22Rv1 (cell line): ENCODE data around the gene KRT77.

Experiments used
- ZFX ChIP-seq: fragments of 450-650 bp; IDR thresholded peaks from 2 replicates; pipeline ENCODE4 v1.6.1; 2017; ENCODE audit warnings: antibody characterized with exemption, borderline replicate concordance
- TF ChIP-seq, protein P1 (sequence below): fragments of 450-650 bp; IDR thresholded peaks from 2 replicates; pipeline ENCODE4 v1.5.1; 2017; ENCODE audit warnings: mild to moderate bottlenecking

DNA sequence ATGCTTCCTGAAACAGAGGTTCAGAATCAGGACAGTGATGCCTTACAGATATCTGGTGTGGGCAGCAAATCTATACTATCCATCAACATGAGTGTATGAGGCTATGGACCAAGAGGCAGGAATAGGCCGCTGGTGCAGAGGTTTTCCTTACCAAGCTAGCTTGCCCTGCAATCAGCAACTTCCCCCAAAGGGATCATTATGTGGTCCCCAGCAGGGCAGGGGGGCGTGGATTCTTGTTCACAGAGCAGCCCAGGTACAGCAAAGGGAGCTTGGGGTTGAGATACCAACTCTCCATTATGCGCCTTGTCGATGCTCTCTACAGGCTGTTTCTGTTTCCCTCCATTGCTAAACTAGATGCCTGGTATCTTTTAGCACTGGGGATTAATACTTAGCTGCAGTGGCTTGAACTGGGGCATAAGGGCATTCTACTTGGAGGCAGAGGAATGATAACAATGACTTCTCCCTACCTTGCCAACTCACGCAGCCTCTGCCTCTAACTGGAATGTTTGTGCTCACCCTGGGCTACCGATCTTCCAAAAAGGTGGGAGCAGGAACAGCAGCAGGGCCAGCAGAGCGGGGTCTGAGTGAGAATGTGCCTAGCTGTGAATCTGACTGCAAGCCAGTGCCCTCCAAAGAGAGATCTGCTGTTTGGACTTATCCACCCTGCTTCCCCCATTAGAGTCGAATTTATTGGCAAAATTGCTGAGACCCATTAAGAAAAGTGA lies 12.8 kb downstream of the KRT77 start:
- TF ChIP-seq, protein P1, sequence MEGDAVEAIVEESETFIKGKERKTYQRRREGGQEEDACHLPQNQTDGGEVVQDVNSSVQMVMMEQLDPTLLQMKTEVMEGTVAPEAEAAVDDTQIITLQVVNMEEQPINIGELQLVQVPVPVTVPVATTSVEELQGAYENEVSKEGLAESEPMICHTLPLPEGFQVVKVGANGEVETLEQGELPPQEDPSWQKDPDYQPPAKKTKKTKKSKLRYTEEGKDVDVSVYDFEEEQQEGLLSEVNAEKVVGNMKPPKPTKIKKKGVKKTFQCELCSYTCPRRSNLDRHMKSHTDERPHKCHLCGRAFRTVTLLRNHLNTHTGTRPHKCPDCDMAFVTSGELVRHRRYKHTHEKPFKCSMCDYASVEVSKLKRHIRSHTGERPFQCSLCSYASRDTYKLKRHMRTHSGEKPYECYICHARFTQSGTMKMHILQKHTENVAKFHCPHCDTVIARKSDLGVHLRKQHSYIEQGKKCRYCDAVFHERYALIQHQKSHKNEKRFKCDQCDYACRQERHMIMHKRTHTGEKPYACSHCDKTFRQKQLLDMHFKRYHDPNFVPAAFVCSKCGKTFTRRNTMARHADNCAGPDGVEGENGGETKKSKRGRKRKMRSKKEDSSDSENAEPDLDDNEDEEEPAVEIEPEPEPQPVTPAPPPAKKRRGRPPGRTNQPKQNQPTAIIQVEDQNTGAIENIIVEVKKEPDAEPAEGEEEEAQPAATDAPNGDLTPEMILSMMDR, result no peak
- TF ChIP-seq ZFX, result no peak
